Measurements from ENCODE around the gene SLC5A9. TPM values are rescaled to one million over a fixed set of nuclear protein-coding genes. Genes with fewer than 3 reads are reported as not detected.

Gene SLC5A9
- polyA plus RNA-seq, result 0.08 TPM in 1 of 3 replicates, not detected in the others
- 0.12 TPM for polyA plus RNA-seq (2011; ENCODE audit: low read depth)
- polyA plus RNA-seq (2011; cell fraction: cytosol; rRNA removed), result not detected in 2 replicates
- polyA plus RNA-seq (2011; cell fraction: nucleus; rRNA removed), result 0.07 and 0.08 TPM in 2 replicates
- polyA plus RNA-seq (2012; ENCODE audit: low replicate concordance), result 0.27 TPM in 1 of 2 replicates, not detected in the other
- polyA minus RNA-seq, result not detected in 3 replicates
- not detected for polyA minus RNA-seq (2011; cell fraction: cytosol; rRNA and poly(A)+ RNA removed)
- not detected in 2 replicates for polyA minus RNA-seq (2011; cell fraction: nucleus; rRNA and poly(A)+ RNA removed)

GRCh38 chr1:48222501-48223242, at the start of gene SLC5A9:
Gene SLC5A9 (plus strand): TSS chr1:48222716. CDS start chr1:48222737, 21 bp downstream.
- no peak within 1 kb of the TSS for H3K4me3 ChIP-seq (ENCODE audit: control insufficient read depth in 2 of 3, extremely low read depth in 1 of 3, insufficient read depth in 2 of 3, low read depth in 1 of 3, low read length in 3 of 3)
- FAIRE-seq, result no peak
- no peak within 1 kb of the TSS for H3K27ac ChIP-seq (ENCODE audit: control insufficient read depth, insufficient read depth, low read length)
- no peak within 1 kb of the TSS for H3K9ac ChIP-seq (ENCODE audit: control insufficient read depth, extremely low read depth, insufficient read depth, low read length)
- no peaks in the 10 kb centered on the region for H3K36me3 ChIP-seq (ENCODE audit: control insufficient read depth in 2 of 2, extremely low read depth in 1 of 2, insufficient read depth in 2 of 2, low read length in 2 of 2)
- no peak for DNase-seq (ENCODE audit: low read depth, low spot score)
- dilution Hi-C loops (cut with MboI; ENCODE audit: extremely low pct_ligation_motif_present, low sequenced_read_pairs), result no loop called here
- no peak within 1 kb of the TSS for H2AFZ ChIP-seq (ENCODE audit: control insufficient read depth, low read length)
- H3K4me1 ChIP-seq (ENCODE audit: control insufficient read depth, extremely low read depth, insufficient read depth, low read length), result no peaks in the 10 kb centered on the region
- H3K9me1 ChIP-seq (ENCODE audit: control insufficient read depth, extremely low read depth, insufficient read depth, low read length), result no peaks in the 10 kb centered on the region
- H4K20me1 ChIP-seq (ENCODE audit: control insufficient read depth, extremely low read depth, insufficient read depth, low read length), result no peaks in the 10 kb centered on the region
- H3K79me2 ChIP-seq (ENCODE audit: control insufficient read depth, insufficient read depth, low read length), result no peaks in the 10 kb centered on the region
- TF ChIP-seq CTCF (optimal IDR thresholded peaks at IDR 0.05 in 1 of 3, IDR thresholded peaks at IDR 0.05 in 1 of 3, conservative IDR thresholded peaks at IDR 0.05 in 1 of 3; ENCODE audit: extremely low read depth in 1 of 3, insufficient read depth in 2 of 3, low read length in 3 of 3) (no peak), EZH2 (IDR thresholded peaks at IDR 0.05; ENCODE audit: low read length) (no peak)
- H3K9me3 ChIP-seq (ENCODE audit: control insufficient read depth, low read depth, low read length), result no peaks in the 10 kb centered on the region
- H3K4me2 ChIP-seq (ENCODE audit: control insufficient read depth, extremely low read depth, insufficient read depth, low read depth, low read length), result no peak within 1 kb of the TSS
- H3K27me3 ChIP-seq (ENCODE audit: control insufficient read depth, extremely low read depth, insufficient read depth, low read length), result no peaks in the 10 kb centered on the region

- Histone ChIP-seq H3K9ac (ENCODE audit: control insufficient read depth, extremely low read depth, insufficient read depth, low read length) (no peak overlapping the region), H3K27ac (ENCODE audit: control insufficient read depth, insufficient read depth, low read length) (no peak overlapping the region), H4K20me1 (ENCODE audit: control insufficient read depth, extremely low read depth, insufficient read depth, low read length) (no peaks in the 10 kb centered on the region), H3K4me2 (ENCODE audit: control insufficient read depth, extremely low read depth, insufficient read depth, low read depth, low read length) (no peak overlapping the region), H3K9me1 (ENCODE audit: control insufficient read depth, extremely low read depth, insufficient read depth, low read length) (no peaks in the 10 kb centered on the region), H3K9me3 (ENCODE audit: control insufficient read depth, low read depth, low read length) (no peaks in the 10 kb centered on the region), H3K4me1 (ENCODE audit: control insufficient read depth, extremely low read depth, insufficient read depth, low read length) (no peaks in the 10 kb centered on the region), H2AFZ (ENCODE audit: control insufficient read depth, low read length) (no peak overlapping the region), H3K27me3 (ENCODE audit: control insufficient read depth, extremely low read depth, insufficient read depth, low read length) (no peaks in the 10 kb centered on the region), H3K36me3 (ENCODE audit: control insufficient read depth in 2 of 2, extremely low read depth in 1 of 2, insufficient read depth in 2 of 2, low read length in 2 of 2) (no peaks in the 10 kb centered on the region), H3K79me2 (ENCODE audit: control insufficient read depth, insufficient read depth, low read length) (no peaks in the 10 kb centered on the region), H3K4me3 (ENCODE audit: control insufficient read depth in 2 of 3, extremely low read depth in 1 of 3, insufficient read depth in 2 of 3, low read depth in 1 of 3, low read length in 3 of 3) (no peak overlapping the region)
- TF ChIP-seq EZH2 (IDR thresholded peaks at IDR 0.05; ENCODE audit: low read length) (no peak), CTCF (optimal IDR thresholded peaks at IDR 0.05 in 1 of 3, IDR thresholded peaks at IDR 0.05 in 1 of 3, conservative IDR thresholded peaks at IDR 0.05 in 1 of 3; ENCODE audit: extremely low read depth in 1 of 3, insufficient read depth in 2 of 3, low read length in 3 of 3) (no peak)
- FAIRE-seq (no peak), DNase-seq (ENCODE audit: low read depth, low spot score) (no peak)
- dilution Hi-C loops (cut with MboI; ENCODE audit: extremely low pct_ligation_motif_present, low sequenced_read_pairs), result no loop called here
Measured at GRCh38 chr1:48175116-48175515, 47.4 kb upstream of the SLC5A9 start.
